OCI-LY7 (cell line): Measurements from ENCODE around the gene HECW1.

ENCODE experiments used
- EZH2phosphoT487 ChIP-seq: fragments of 200-600 bp; sonication (generic); IDR thresholded peaks from 2 replicates; pipeline ENCODE4 v1.6.1; 2018; ENCODE audit warnings: low read depth, borderline replicate concordance, mild to moderate bottlenecking, mixed run types, antibody characterized with exemption, low read length, moderate library complexity, mixed read lengths
- TF ChIP-seq, protein P1 (sequence below): fragments of 200-600 bp; sonication (generic); conservative IDR thresholded peaks from 2 replicates; pipeline ENCODE4 v1.5.1; 2014; ENCODE audit warnings: mild to moderate bottlenecking, antibody characterized with exemption, low read length, moderate library complexity, mixed read lengths

GRCh38 chr7:43308913-43309705 lies 196.7 kb downstream of the HECW1 start:
- TF ChIP-seq, protein P1, sequence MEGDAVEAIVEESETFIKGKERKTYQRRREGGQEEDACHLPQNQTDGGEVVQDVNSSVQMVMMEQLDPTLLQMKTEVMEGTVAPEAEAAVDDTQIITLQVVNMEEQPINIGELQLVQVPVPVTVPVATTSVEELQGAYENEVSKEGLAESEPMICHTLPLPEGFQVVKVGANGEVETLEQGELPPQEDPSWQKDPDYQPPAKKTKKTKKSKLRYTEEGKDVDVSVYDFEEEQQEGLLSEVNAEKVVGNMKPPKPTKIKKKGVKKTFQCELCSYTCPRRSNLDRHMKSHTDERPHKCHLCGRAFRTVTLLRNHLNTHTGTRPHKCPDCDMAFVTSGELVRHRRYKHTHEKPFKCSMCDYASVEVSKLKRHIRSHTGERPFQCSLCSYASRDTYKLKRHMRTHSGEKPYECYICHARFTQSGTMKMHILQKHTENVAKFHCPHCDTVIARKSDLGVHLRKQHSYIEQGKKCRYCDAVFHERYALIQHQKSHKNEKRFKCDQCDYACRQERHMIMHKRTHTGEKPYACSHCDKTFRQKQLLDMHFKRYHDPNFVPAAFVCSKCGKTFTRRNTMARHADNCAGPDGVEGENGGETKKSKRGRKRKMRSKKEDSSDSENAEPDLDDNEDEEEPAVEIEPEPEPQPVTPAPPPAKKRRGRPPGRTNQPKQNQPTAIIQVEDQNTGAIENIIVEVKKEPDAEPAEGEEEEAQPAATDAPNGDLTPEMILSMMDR: no peak
- no peak for TF ChIP-seq EZH2phosphoT487
